IMR-90 (cell line): ENCODE results near the gene GJB5. TPM values are rescaled to one million over a fixed set of nuclear protein-coding genes. Genes with fewer than 3 reads are reported as not detected.

Experiments used
- ATAC-seq: fragments of 200-7000 bp; cut with Tn5 transposase; 2 replicates; pipeline ENCODE4 v1.9.1; 2020; ENCODE audit warnings: low read depth, mild to moderate bottlenecking, moderate library complexity
- BruUV-seq: library from RNA; stranded (reverse); fragments of 400-500 nt; replicated peaks from 2 replicates; lab custom pipeline; 2021; lab: Mats Ljungman, UMichigan
- CTCF ChIA-PET: fragments of 300-600 bp; formaldehyde crosslinking; extraction: SDS; loops from one replicate; lab custom pipeline; 2021; ENCODE audit warnings: antibody characterized with exemption; lab: Yijun Ruan, JAX
- POLR2A ChIA-PET: fragments of 300-600 bp; sonication (Branson Sonifier 250); formaldehyde crosslinking; loops from one replicate; lab custom pipeline; 2022; ENCODE audit warnings: antibody characterized with exemption; ENCODE audit not compliant: unreplicated experiment; lab: Charles Lee
- DNase-seq: peaks from one replicate; pipeline ENCODE4 v3.0.0; 2013
- H2AFZ ChIP-seq: replicated peaks from 2 replicates; pipeline ENCODE3; 2013; ENCODE audit warnings: low read length, mild to moderate bottlenecking; ENCODE audit not compliant: poor library complexity
- H2AK5ac ChIP-seq: 2 replicates; pipeline ENCODE4 v1.6.1; 2013; ENCODE audit warnings: low read depth, low read length, inconsistent platforms
- H2AK9ac ChIP-seq: replicated peaks from 2 replicates; pipeline ENCODE3; 2013; ENCODE audit warnings: mild to moderate bottlenecking, low read depth, low read length, moderate library complexity; ENCODE audit not compliant: poor library complexity
- H2BK120ac ChIP-seq: 2 replicates; pipeline ENCODE4 v1.6.1; 2013; ENCODE audit warnings: low read depth, low read length, inconsistent platforms
- H2BK15ac ChIP-seq: 3 replicates; pipeline ENCODE4 v1.6.1; 2013; ENCODE audit warnings: low read depth, low read length, inconsistent platforms
- H2BK20ac ChIP-seq: 2 replicates; pipeline ENCODE4 v1.6.1; 2013; ENCODE audit warnings: low read depth, mild to moderate bottlenecking, inconsistent platforms, low read length, moderate library complexity
- H2BK5ac ChIP-seq: 2 replicates; pipeline ENCODE4 v1.6.1; 2013; ENCODE audit warnings: mild to moderate bottlenecking, low read depth, low read length, inconsistent platforms; ENCODE audit not compliant: poor library complexity, severe bottlenecking
- H3K14ac ChIP-seq: replicated peaks from 2 replicates; pipeline ENCODE4 v1.6.1; 2013; ENCODE audit warnings: low read depth, low read length, inconsistent platforms
- H3K18ac ChIP-seq: 2 replicates; pipeline ENCODE4 v1.6.1; 2013; ENCODE audit warnings: low read depth, low read length, control low read depth
- H3K23ac ChIP-seq: 2 replicates; pipeline ENCODE4 v1.6.1; 2013; ENCODE audit warnings: low read depth, low read length, inconsistent platforms
- H3K27ac ChIP-seq: 2 replicates; pipeline ENCODE4 v1.5.1; 2013; ENCODE audit warnings: mild to moderate bottlenecking, control low read depth, low read length; ENCODE audit not compliant: insufficient read depth
- H3K27me3 ChIP-seq: 2 replicates; pipeline ENCODE4 v1.6.1; 2013; ENCODE audit warnings: low read length; ENCODE audit not compliant: control insufficient read depth, insufficient read depth
- H3K36me3 ChIP-seq: 2 replicates; pipeline ENCODE4 v1.6.1; 2013; ENCODE audit warnings: low read length, mixed read lengths; ENCODE audit not compliant: control insufficient read depth, insufficient read depth
- H3K4ac ChIP-seq: 2 replicates; pipeline ENCODE4 v1.6.1; 2013; ENCODE audit warnings: low read depth, low read length, inconsistent platforms
- H3K4me1 ChIP-seq: 2 replicates; pipeline ENCODE4 v1.6.1; 2013; ENCODE audit warnings: low read length, mixed read lengths; ENCODE audit not compliant: control insufficient read depth, insufficient read depth
- H3K4me2 ChIP-seq: 2 replicates; pipeline ENCODE4 v1.6.1; 2013; ENCODE audit warnings: low read depth, mild to moderate bottlenecking, control low read depth, low read length, moderate library complexity
- H3K4me3 ChIP-seq: 2 replicates; pipeline ENCODE4 v1.5.1; 2013; ENCODE audit warnings: low read depth, mild to moderate bottlenecking, control low read depth, low read length, moderate library complexity; ENCODE audit not compliant: insufficient read depth
- H3K56ac ChIP-seq: 2 replicates; pipeline ENCODE4 v1.6.1; 2013; ENCODE audit warnings: low read length, inconsistent platforms; ENCODE audit not compliant: insufficient read depth; ENCODE audit errors: extremely low read depth
- H3K79me1 ChIP-seq, 2 experiments: 2 replicates each; pipeline ENCODE4 v1.6.1; 2013; ENCODE audit warnings: low read length in 2 of 2, inconsistent platforms in 1 of 2, low read depth in 1 of 2
- H3K9ac ChIP-seq: 2 replicates; pipeline ENCODE4 v1.6.1; 2013; ENCODE audit warnings: low read depth, low read length, control low read depth
- H3K9me1 ChIP-seq: 2 replicates; pipeline ENCODE4 v1.6.1; 2013; ENCODE audit warnings: low read length, inconsistent platforms; ENCODE audit not compliant: insufficient read depth
- H3K9me3 ChIP-seq: 2 replicates; pipeline ENCODE4 v1.6.1; 2013; ENCODE audit warnings: low read length; ENCODE audit not compliant: control insufficient read depth, insufficient read depth
- H4K20me1 ChIP-seq: 2 replicates; pipeline ENCODE4 v1.6.1; 2013; ENCODE audit warnings: low read length, inconsistent platforms; ENCODE audit not compliant: insufficient read depth
- H4K5ac ChIP-seq: 2 replicates; pipeline ENCODE4 v1.6.1; 2013; ENCODE audit warnings: mild to moderate bottlenecking, low read depth, low read length, control low read depth
- H4K8ac ChIP-seq, 2 experiments: 2 replicates each; pipeline ENCODE4 v1.6.1; 2013; ENCODE audit warnings: low read depth in 2 of 2, low read length in 2 of 2, control low read depth in 1 of 2, inconsistent platforms in 1 of 2
- H4K91ac ChIP-seq: 2 replicates; pipeline ENCODE4 v1.6.1; 2013; ENCODE audit warnings: low read depth, low read length, inconsistent platforms; ENCODE audit not compliant: insufficient read depth
- CEBPB ChIP-seq: IDR thresholded peaks from 2 replicates; pipeline ENCODE4 v1.6.1; 2012; ENCODE audit warnings: low read depth, low read length, improper control_type of control experiment
- MAZ ChIP-seq: IDR thresholded peaks from 2 replicates; pipeline ENCODE4 v1.6.1; 2012; ENCODE audit warnings: low read depth, mild to moderate bottlenecking, low read length, improper control_type of control experiment, moderate library complexity, borderline replicate concordance
- POLR2A ChIP-seq: IDR thresholded peaks from 2 replicates; pipeline ENCODE4 v1.6.1; 2012; ENCODE audit warnings: mild to moderate bottlenecking, low read depth, low read length
- WGBS, 2 experiments: methylation state at CpG; one replicate each; pipeline versions ENCODE4 v1.1.5 to v1.1.7; 2013; ENCODE audit warnings: missing lambda C conversion rate in 2 of 2; ENCODE audit not compliant: insufficient read length in 1 of 2; ENCODE audit errors: extremely low coverage in 2 of 2; 5-methylcytosine and 5-hydroxymethylcytosine counted together
- dilution Hi-C: fragments of 300-500 bp; cut with HindIII; formaldehyde crosslinking; loops from one replicate; pipeline ENCODE4 v1.14.3; 2018; ENCODE audit warnings: low sequenced_read_pairs; ENCODE audit not compliant: unreplicated experiment
- in situ Hi-C: fragments of 300-500 bp; cut with MboI; formaldehyde crosslinking; loops from 3 replicates; pipeline ENCODE4 v1.14.3; 2019; ENCODE audit warnings: low sequenced_read_pairs, inconsistent platforms, mixed read lengths
- intact Hi-C: fragments of 100-400 bp; cut with micrococcal nuclease; formaldehyde crosslinking; loops from 2 replicates; pipeline ENCODE4 v1.10.0; 2022
- polyA plus RNA-seq, 3 experiments: library from polyadenylated mRNA; depleted of rRNA; stranded (reverse); fragments of >200 nt; gene quantifications; 2 replicates each; pipeline ENCODE4 v1.2.3, GENCODE V29; 2012; ENCODE audit warnings: low replicate concordance in 1 of 3
- total RNA-seq: library from RNA; depleted of rRNA; stranded (reverse); fragments of >200 nt; gene quantifications from 2 replicates; pipeline ENCODE4 v1.2.3, GENCODE V29; 2012
- TF ChIP-seq, protein P1 (sequence below): fragments of 150-350 bp; IDR thresholded peaks from 2 replicates; pipeline ENCODE4 v1.6.1; 2016; ENCODE audit warnings: low read depth, mild to moderate bottlenecking, low read length, moderate library complexity, borderline replicate concordance

The GJB5 gene
- total and polyA plus RNA-seq, 2 of the 4 experiments (the other 2 are of a cell fraction), result 0.10 TPM; not detected in 1

DNA sequence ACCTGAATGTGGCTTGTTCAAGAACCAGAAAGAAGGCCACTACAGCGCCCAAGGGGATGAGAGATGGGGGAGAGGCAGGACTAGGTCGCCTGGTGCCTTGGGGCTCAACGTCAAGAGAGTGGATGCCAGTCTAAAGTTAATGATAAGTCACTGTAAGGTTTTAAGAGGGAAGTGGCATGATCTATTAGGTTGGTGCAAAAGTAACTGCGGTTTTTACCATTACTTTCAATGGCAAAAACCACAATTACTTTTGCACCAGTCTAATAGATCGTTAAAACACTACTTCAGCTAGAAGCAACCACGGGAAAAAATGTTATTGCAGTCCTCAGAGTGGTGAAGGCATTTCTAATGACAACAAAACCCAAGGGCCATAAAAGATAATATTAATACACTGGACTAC, 23.5 kb downstream of the GJB5 start:
- WGBS, 2 experiments, result no CpG with 5 or more reads among the region's 6 CpGs
- Histone ChIP-seq H3K4me2 (no peak overlapping the region), H3K9me1 (no peaks in the 10 kb centered on the region), H3K56ac (no peak overlapping the region), H3K4ac (no peak overlapping the region), H3K79me1 (no peaks in the 10 kb centered on the region), H3K27me3 (peaks cover 41% of the 10 kb centered on the region), H2AK5ac (no peak overlapping the region), H3K4me3 (no peak overlapping the region), H4K8ac (no peak overlapping the region), H3K4me1 (peaks cover 5% of the 10 kb centered on the region; the same call in 1 of the 2 replicates), H3K14ac (no peak overlapping the region), H2AFZ (no peak overlapping the region), H2BK20ac (no peak overlapping the region), H4K20me1 (no peaks in the 10 kb centered on the region; the same call in 1 of the 2 replicates), H3K9ac (no peak overlapping the region), H4K91ac (no peak overlapping the region), H2BK15ac (no peak overlapping the region), H3K18ac (no peak overlapping the region), H3K23ac (no peak overlapping the region), H2AK9ac (no peak overlapping the region), H2BK5ac (no peak overlapping the region), H3K27ac (no peak overlapping the region), H3K9me3 (no peaks in the 10 kb centered on the region), H2BK120ac (no peak overlapping the region), H4K5ac (no peak overlapping the region), H3K36me3 (no peaks in the 10 kb centered on the region)
- dilution Hi-C loops, result no loop called here
- in situ Hi-C loops, result no loop called here
- ChIA-PET POLR2A (no interaction called here), CTCF (no interaction called here)
- ATAC-seq, result no peak
- no peak for DNase-seq
- TF ChIP-seq, protein P1, sequence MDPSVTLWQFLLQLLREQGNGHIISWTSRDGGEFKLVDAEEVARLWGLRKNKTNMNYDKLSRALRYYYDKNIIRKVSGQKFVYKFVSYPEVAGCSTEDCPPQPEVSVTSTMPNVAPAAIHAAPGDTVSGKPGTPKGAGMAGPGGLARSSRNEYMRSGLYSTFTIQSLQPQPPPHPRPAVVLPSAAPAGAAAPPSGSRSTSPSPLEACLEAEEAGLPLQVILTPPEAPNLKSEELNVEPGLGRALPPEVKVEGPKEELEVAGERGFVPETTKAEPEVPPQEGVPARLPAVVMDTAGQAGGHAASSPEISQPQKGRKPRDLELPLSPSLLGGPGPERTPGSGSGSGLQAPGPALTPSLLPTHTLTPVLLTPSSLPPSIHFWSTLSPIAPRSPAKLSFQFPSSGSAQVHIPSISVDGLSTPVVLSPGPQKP, result no peak
- no peak for TF ChIP-seq CEBPB
- no peak for TF ChIP-seq MAZ
- TF ChIP-seq POLR2A, result no peak
- intact Hi-C loops, result no loop called here
- no TSS peak for BruUV-seq
